ENCODE measurements around the gene STX8.

DNA sequence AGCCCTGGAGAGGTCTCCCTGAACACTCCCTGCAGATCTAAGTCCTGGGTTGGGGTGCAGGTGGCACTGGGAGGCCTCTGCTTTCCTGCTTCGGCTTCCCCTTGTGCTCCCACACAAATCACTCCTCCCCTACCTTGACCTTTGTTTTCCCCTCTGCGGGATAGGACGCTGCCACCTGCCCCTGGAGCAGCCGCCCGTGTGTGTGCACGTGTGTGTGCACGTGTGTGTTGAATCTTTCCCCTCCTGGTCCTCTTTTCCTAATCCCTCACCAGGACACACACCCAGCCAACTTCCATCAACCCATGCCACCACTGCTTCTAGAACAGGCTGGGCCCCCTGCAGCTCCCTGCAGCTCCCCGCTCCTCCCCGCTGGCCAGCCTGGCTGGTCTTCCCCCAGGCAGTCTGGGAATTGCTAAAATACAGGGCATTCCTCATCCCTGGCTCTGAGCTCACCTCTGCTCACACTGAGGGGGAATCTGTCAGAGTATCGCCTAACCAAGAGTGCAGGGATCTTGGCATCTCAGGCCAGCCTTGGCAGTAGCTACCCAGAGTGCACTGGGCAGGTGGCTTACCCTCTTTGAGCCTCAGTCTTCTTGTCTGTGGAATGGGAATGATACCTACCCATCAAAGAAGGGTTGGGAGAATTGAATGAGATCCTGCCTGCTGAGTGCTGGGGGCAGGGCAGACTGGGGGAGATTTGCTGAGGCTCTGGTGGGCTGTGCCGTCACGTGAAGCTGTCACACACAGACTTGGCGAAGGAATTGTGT lies 355.8 kb downstream of the STX8 start:
- TF ChIP-seq ZNF837 (tag by site-specific recombination; IDR thresholded peaks at IDR 0.05) (no peak), CTCF (tag by site-specific recombination; IDR thresholded peaks at IDR 0.05) (no peak), ZNF274 (IDR thresholded peaks at IDR 0.05; ENCODE audit: low read length) (no peak), ZNF274 (tag by site-specific recombination; IDR thresholded peaks at IDR 0.05; ENCODE audit: borderline replicate concordance) (no peak), KLF16 (tag by site-specific recombination; IDR thresholded peaks at IDR 0.05) (no peak), ZBTB17 (tag by site-specific recombination; IDR thresholded peaks at IDR 0.05) (no peak), RBAK (tag by site-specific recombination; IDR thresholded peaks at IDR 0.05) (no peak), ZBTB44 (tag by site-specific recombination; IDR thresholded peaks at IDR 0.05) (no peak)
- TF ChIP-seq, protein P1, sequence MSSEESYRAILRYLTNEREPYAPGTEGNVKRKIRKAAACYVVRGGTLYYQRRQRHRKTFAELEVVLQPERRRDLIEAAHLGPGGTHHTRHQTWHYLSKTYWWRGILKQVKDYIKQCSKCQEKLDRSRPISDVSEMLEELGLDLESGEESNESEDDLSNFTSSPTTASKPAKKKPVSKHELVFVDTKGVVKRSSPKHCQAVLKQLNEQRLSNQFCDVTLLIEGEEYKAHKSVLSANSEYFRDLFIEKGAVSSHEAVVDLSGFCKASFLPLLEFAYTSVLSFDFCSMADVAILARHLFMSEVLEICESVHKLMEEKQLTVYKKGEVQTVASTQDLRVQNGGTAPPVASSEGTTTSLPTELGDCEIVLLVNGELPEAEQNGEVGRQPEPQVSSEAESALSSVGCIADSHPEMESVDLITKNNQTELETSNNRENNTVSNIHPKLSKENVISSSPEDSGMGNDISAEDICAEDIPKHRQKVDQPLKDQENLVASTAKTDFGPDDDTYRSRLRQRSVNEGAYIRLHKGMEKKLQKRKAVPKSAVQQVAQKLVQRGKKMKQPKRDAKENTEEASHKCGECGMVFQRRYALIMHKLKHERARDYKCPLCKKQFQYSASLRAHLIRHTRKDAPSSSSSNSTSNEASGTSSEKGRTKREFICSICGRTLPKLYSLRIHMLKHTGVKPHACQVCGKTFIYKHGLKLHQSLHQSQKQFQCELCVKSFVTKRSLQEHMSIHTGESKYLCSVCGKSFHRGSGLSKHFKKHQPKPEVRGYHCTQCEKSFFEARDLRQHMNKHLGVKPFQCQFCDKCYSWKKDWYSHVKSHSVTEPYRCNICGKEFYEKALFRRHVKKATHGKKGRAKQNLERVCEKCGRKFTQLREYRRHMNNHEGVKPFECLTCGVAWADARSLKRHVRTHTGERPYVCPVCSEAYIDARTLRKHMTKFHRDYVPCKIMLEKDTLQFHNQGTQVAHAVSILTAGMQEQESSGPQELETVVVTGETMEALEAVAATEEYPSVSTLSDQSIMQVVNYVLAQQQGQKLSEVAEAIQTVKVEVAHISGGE (tag by site-specific recombination; conservative IDR thresholded peaks at IDR 0.05; ENCODE audit: low read depth) = no peak

Measured in HEK293 (cell line).